ENCODE results near the gene JCAD.

JCAD gene

GRCh38 chr10:30074090-30074489 lies 14.7 kb upstream of the JCAD start:
- no peak for DNase-seq

- DNase-seq = no peak
Observed at GRCh38 chr10:30073767-30074060, 14.3 kb upstream of the JCAD start.

- DNase-seq = no peak
Observed at GRCh38 chr10:30073045-30073766, 13.8 kb upstream of the JCAD start.

- no peak for DNase-seq
Observed at GRCh38 chr10:30072068-30072467, 12.7 kb upstream of the JCAD start.

- no peak for DNase-seq
Observed at GRCh38 chr10:30070001-30070685, 10.8 kb upstream of the JCAD start.

GRCh38 chr10:30068492-30069223 lies 9.3 kb upstream of the JCAD start:
- no peak for DNase-seq

- peak; percentile 79 for DNase-seq
Observed at GRCh38 chr10:30063099-30063498, 3.7 kb upstream of the JCAD start.

- no peak for DNase-seq
Observed at GRCh38 chr10:30062582-30062981, 3.2 kb upstream of the JCAD start.

- no peak for DNase-seq
Observed at GRCh38 chr10:30062090-30062489, 2.7 kb upstream of the JCAD start.

GRCh38 chr10:30058570-30059132 lies 735 bp downstream of the JCAD start:
- DNase-seq = peak; percentile 31

- no peak for DNase-seq
Observed at GRCh38 chr10:30057894-30058556, 1.4 kb downstream of the JCAD start.

GRCh38 chr10:30057421-30057841 lies 2.0 kb downstream of the JCAD start:
- DNase-seq = no peak

- no peak for DNase-seq
Observed at GRCh38 chr10:30056767-30057355, 2.5 kb downstream of the JCAD start.

GRCh38 chr10:30056281-30056680 lies 3.1 kb downstream of the JCAD start:
- no peak for DNase-seq

GRCh38 chr10:30055226-30055662 lies 4.1 kb downstream of the JCAD start:
- DNase-seq = no peak

GRCh38 chr10:30052062-30052461 lies 7.3 kb downstream of the JCAD start:
- no peak for DNase-seq

GRCh38 chr10:30051220-30051619 lies 8.2 kb downstream of the JCAD start:
- no peak for DNase-seq

GRCh38 chr10:30050411-30050810 lies 9.0 kb downstream of the JCAD start:
- DNase-seq = no peak

GRCh38 chr10:30048768-30049517 lies 10.4 kb downstream of the JCAD start:
- no peak for DNase-seq

- DNase-seq = no peak
Observed at GRCh38 chr10:30047924-30048531, 11.4 kb downstream of the JCAD start.

GRCh38 chr10:30047430-30047829 lies 12.0 kb downstream of the JCAD start:
- no peak for DNase-seq

- DNase-seq = no peak
Observed at GRCh38 chr10:30046476-30046875, 12.9 kb downstream of the JCAD start.

All from femur (tissue), 1 donor.